ENCODE measurements around the gene RPL6. TPM values are rescaled to one million over a fixed set of nuclear protein-coding genes. Genes with fewer than 3 reads are reported as not detected.

RPL6 gene
- total and polyA plus RNA-seq, 10 of the 15 experiments (the other 5 are each of a cell fraction or from before 2014, with no cell fraction given) = 801 to 3,690 (median 2,265) TPM

DNA sequence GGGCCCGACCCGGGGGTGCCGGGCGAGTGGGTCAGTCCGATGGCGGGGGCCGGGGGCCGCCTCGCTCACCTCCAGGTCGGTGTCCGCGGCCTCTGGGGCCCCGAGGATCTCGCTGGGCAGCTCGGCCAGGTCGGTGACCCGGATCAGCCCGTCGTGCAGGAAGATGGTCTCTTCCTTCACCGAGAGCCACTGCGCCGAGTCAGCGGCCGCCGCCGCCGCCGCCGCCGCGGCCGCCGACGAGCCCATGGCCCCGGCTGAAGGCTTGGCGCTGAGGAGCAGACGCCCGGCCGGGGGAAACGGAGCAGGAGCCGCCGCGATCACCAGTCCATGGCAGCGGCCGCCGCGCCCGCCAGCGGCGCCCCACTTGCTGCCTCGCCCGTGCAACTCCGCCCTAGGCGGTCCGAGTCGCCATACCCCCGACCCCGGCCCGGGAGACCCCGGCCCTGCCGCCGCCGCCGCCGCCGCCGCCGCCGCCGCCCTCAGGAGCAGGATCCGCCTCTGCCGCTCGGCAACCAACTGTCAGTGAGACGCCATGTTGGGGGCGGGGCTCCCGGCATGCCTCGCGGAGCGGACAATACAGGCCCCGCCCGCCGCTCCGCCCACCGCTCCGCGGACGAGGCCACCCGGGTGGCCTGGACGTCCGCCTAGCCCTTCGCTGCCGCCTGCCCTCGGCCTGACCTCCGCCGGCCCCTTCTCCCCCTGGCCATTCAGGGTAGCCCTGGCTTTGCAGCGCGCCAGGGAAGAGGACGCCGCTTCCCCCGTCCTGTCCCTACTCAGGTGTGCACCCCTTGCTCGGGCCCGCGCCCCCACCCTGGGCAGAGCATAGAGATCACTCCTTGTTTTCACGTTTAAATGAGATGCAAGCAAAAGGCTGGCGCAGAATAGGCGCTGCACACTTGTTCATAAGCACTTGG lies 27.3 kb downstream of the RPL6 start, which contains the start of gene HECTD4 (continued):
- TF ChIP-seq CUX1 (IDR thresholded peaks at IDR 0.05; ENCODE audit: insufficient replicate concordance, low read depth, low read length) (no peak), DPF2 (IDR thresholded peaks at IDR 0.05) (peak; percentile 84), HSF1 (IDR thresholded peaks at IDR 0.05; ENCODE audit: low read depth, low read length) (no peak), IRF5 (IDR thresholded peaks at IDR 0.05; ENCODE audit: borderline replicate concordance) (no peak), CEBPB (IDR thresholded peaks at IDR 0.05; ENCODE audit: borderline replicate concordance in 1 of 2, low read depth in 2 of 2, low read length in 2 of 2) (no peak), CHD2 (IDR thresholded peaks at IDR 0.05; ENCODE audit: borderline replicate concordance, low read depth, low read length) (peak; percentile 13; the same call in 1 of the 2 replicates), SIN3A (IDR thresholded peaks at IDR 0.05; ENCODE audit: low read depth, low read length) (peak; percentile 72; the same call in 1 of the 2 replicates), SUPT20H (IDR thresholded peaks at IDR 0.05; ENCODE audit: borderline replicate concordance, control insufficient read depth, low read depth, low read length) (no peak), RUNX3 (IDR thresholded peaks at IDR 0.05; ENCODE audit: low read length) (no peak), MEF2B (IDR thresholded peaks at IDR 0.05; ENCODE audit: partially characterized antibody, poor library complexity, severe bottlenecking) (no peak)
- TF ChIP-seq, protein P1, sequence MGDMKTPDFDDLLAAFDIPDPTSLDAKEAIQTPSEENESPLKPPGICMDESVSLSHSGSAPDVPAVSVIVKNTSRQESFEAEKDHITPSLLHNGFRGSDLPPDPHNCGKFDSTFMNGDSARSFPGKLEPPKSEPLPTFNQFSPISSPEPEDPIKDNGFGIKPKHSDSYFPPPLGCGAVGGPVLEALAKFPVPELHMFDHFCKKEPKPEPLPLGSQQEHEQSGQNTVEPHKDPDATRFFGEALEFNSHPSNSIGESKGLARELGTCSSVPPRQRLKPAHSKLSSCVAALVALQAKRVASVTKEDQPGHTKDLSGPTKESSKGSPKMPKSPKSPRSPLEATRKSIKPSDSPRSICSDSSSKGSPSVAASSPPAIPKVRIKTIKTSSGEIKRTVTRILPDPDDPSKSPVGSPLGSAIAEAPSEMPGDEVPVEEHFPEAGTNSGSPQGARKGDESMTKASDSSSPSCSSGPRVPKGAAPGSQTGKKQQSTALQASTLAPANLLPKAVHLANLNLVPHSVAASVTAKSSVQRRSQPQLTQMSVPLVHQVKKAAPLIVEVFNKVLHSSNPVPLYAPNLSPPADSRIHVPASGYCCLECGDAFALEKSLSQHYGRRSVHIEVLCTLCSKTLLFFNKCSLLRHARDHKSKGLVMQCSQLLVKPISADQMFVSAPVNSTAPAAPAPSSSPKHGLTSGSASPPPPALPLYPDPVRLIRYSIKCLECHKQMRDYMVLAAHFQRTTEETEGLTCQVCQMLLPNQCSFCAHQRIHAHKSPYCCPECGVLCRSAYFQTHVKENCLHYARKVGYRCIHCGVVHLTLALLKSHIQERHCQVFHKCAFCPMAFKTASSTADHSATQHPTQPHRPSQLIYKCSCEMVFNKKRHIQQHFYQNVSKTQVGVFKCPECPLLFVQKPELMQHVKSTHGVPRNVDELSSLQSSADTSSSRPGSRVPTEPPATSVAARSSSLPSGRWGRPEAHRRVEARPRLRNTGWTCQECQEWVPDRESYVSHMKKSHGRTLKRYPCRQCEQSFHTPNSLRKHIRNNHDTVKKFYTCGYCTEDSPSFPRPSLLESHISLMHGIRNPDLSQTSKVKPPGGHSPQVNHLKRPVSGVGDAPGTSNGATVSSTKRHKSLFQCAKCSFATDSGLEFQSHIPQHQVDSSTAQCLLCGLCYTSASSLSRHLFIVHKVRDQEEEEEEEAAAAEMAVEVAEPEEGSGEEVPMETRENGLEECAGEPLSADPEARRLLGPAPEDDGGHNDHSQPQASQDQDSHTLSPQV (IDR thresholded peaks at IDR 0.05) = no peak
- TF ChIP-seq, protein P2, sequence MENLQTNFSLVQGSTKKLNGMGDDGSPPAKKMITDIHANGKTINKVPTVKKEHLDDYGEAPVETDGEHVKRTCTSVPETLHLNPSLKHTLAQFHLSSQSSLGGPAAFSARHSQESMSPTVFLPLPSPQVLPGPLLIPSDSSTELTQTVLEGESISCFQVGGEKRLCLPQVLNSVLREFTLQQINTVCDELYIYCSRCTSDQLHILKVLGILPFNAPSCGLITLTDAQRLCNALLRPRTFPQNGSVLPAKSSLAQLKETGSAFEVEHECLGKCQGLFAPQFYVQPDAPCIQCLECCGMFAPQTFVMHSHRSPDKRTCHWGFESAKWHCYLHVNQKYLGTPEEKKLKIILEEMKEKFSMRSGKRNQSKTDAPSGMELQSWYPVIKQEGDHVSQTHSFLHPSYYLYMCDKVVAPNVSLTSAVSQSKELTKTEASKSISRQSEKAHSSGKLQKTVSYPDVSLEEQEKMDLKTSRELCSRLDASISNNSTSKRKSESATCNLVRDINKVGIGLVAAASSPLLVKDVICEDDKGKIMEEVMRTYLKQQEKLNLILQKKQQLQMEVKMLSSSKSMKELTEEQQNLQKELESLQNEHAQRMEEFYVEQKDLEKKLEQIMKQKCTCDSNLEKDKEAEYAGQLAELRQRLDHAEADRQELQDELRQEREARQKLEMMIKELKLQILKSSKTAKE (IDR thresholded peaks at IDR 0.05; ENCODE audit: low read depth, poor library complexity, severe bottlenecking) = no peak

All from GM12878 (cell line).